OCI-LY7 (cell line): ENCODE measurements around the gene EPHX1.

Experiments used
- EZH2phosphoT487 ChIP-seq: fragments of 200-600 bp; sonication (generic); IDR thresholded peaks from 2 replicates; pipeline ENCODE4 v1.6.1; 2018; ENCODE audit warnings: low read depth, borderline replicate concordance, mild to moderate bottlenecking, mixed run types, antibody characterized with exemption, low read length, moderate library complexity, mixed read lengths
- TF ChIP-seq, protein P1 (sequence below): fragments of 200-600 bp; sonication (generic); conservative IDR thresholded peaks from 2 replicates; pipeline ENCODE4 v1.5.1; 2014; ENCODE audit warnings: mild to moderate bottlenecking, antibody characterized with exemption, low read length, moderate library complexity, mixed read lengths

DNA sequence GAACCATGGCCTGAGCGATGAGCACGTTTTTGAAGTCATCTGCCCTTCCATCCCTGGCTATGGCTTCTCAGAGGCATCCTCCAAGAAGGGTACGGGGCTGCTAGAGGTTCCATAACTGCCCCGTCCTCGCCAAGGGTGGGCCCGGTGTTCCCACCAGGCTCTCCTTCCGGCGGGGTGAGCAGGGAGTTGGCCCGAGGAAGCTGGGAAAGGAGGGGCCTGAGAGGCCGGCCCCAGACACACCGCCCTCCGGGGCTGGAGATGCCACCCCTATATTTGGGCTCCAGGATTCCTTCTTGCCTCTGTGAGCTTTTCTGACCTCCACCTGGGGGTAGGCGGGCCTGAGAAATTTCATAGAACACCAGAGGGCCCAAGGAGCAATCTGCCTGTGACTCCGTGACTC lies 28.9 kb downstream of the EPHX1 start:
- TF ChIP-seq, protein P1, sequence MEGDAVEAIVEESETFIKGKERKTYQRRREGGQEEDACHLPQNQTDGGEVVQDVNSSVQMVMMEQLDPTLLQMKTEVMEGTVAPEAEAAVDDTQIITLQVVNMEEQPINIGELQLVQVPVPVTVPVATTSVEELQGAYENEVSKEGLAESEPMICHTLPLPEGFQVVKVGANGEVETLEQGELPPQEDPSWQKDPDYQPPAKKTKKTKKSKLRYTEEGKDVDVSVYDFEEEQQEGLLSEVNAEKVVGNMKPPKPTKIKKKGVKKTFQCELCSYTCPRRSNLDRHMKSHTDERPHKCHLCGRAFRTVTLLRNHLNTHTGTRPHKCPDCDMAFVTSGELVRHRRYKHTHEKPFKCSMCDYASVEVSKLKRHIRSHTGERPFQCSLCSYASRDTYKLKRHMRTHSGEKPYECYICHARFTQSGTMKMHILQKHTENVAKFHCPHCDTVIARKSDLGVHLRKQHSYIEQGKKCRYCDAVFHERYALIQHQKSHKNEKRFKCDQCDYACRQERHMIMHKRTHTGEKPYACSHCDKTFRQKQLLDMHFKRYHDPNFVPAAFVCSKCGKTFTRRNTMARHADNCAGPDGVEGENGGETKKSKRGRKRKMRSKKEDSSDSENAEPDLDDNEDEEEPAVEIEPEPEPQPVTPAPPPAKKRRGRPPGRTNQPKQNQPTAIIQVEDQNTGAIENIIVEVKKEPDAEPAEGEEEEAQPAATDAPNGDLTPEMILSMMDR: no peak
- TF ChIP-seq EZH2phosphoT487: no peak
